ENCODE data around the gene REXO4. TPM values are rescaled to one million over a fixed set of nuclear protein-coding genes. Genes with fewer than 3 reads are reported as not detected.
A peak's percentile ranks its signal among the peaks of the same experiment; 100 is the strongest.

REXO4 gene
- total and polyA plus RNA-seq, 2 donors (not counting 1 experiment from before 2014, with no cell fraction given) = 25.0 to 37.1 TPM

- H3K4me3 ChIP-seq (ENCODE audit: control extremely low read depth in 1 of 5, extremely low read depth in 1 of 5, insufficient read depth in 1 of 5, low read depth in 2 of 5, low read length in 4 of 5) = no peak overlapping the region
- H3K36me3 ChIP-seq (replicated peaks in 1 of 2; ENCODE audit: control extremely low read depth in 1 of 2, control insufficient read depth in 1 of 2, extremely low read depth in 1 of 2, insufficient read depth in 2 of 2, low read length in 1 of 2) = peaks cover 0 to 56% of the 10 kb centered on the region in 2 experiments
- no peaks in the 10 kb centered on the region for H3K27me3 ChIP-seq (replicated peaks in 1 of 4; ENCODE audit: control extremely low read depth in 1 of 4, control insufficient read depth in 3 of 4, insufficient read depth in 4 of 4, low read length in 3 of 4)
- H3K9me3 Mint-ChIP-seq (ENCODE audit: insufficient read depth) = no peaks in the 10 kb centered on the region
- DNase-seq (no peak), ATAC-seq (ENCODE audit: low read depth) (no peak)
- CTCF ChIA-PET = no interaction called here
- WGBS (ENCODE audit: insufficient coverage) = 88% methylated on average over 5 of the region's 7 CpGs
- no peak overlapping the region for H3K27ac ChIP-seq (ENCODE audit: low read length in 2 of 2)
- H3K27ac Mint-ChIP-seq = no peak overlapping the region
- POLR2A ChIA-PET = no interaction called here
- no peaks in the 10 kb centered on the region for H3K27me3 Mint-ChIP-seq
- no peak overlapping the region for H2AFZ ChIP-seq (ENCODE audit: insufficient read depth, low read depth, low read length, poor library complexity, severe bottlenecking)
- H3K4me2 ChIP-seq (replicated peaks; ENCODE audit: low read depth, low read length, poor library complexity, severe bottlenecking) = no peak overlapping the region
- H3K79me2 ChIP-seq (ENCODE audit: control insufficient read depth, insufficient read depth, low read length) = peaks cover 94% of the 10 kb centered on the region
- no peak for TF ChIP-seq EZH2 (IDR thresholded peaks at IDR 0.05; ENCODE audit: borderline replicate concordance, insufficient read depth, low read depth, low read length, poor library complexity, severe bottlenecking)
- TF ChIP-seq, protein P1, sequence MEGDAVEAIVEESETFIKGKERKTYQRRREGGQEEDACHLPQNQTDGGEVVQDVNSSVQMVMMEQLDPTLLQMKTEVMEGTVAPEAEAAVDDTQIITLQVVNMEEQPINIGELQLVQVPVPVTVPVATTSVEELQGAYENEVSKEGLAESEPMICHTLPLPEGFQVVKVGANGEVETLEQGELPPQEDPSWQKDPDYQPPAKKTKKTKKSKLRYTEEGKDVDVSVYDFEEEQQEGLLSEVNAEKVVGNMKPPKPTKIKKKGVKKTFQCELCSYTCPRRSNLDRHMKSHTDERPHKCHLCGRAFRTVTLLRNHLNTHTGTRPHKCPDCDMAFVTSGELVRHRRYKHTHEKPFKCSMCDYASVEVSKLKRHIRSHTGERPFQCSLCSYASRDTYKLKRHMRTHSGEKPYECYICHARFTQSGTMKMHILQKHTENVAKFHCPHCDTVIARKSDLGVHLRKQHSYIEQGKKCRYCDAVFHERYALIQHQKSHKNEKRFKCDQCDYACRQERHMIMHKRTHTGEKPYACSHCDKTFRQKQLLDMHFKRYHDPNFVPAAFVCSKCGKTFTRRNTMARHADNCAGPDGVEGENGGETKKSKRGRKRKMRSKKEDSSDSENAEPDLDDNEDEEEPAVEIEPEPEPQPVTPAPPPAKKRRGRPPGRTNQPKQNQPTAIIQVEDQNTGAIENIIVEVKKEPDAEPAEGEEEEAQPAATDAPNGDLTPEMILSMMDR (IDR thresholded peaks at IDR 0.05) = no peak
- intact Hi-C loops (cut with micrococcal nuclease) = no loop called here
- H3K4me1 ChIP-seq (ENCODE audit: control insufficient read depth in 2 of 2, insufficient read depth in 2 of 2, low read length in 2 of 2) = peaks cover 31 to 47% of the 10 kb centered on the region in 2 donors
- peaks cover 55% of the 10 kb centered on the region for H3K4me1 Mint-ChIP-seq
- no peak overlapping the region for H3K9ac ChIP-seq (ENCODE audit: low read length)
- H3K4me3 Mint-ChIP-seq = no peak overlapping the region
- peaks cover 98% of the 10 kb centered on the region for H4K20me1 ChIP-seq (ENCODE audit: control insufficient read depth, insufficient read depth, low read length, poor library complexity, severe bottlenecking)
- H3K9me3 ChIP-seq (ENCODE audit: control extremely low read depth in 1 of 3, control insufficient read depth in 2 of 3, insufficient read depth in 1 of 3, low read length in 2 of 3) = no peaks in the 10 kb centered on the region
Measured at GRCh38 chr9:133369933-133370332, 47.9 kb downstream of the REXO4 start.

- no peak overlapping the region for H3K4me2 ChIP-seq (replicated peaks; ENCODE audit: low read depth, low read length, poor library complexity, severe bottlenecking)
- H3K79me2 ChIP-seq (ENCODE audit: control insufficient read depth, insufficient read depth, low read length) = peaks cover 89% of the 10 kb centered on the region
- no peaks in the 10 kb centered on the region for H3K27me3 ChIP-seq (replicated peaks in 1 of 4; ENCODE audit: control extremely low read depth in 1 of 4, control insufficient read depth in 3 of 4, insufficient read depth in 4 of 4, low read length in 3 of 4)
- H4K20me1 ChIP-seq (ENCODE audit: control insufficient read depth, insufficient read depth, low read length, poor library complexity, severe bottlenecking) = peaks cover 96% of the 10 kb centered on the region
- DNase-seq (no peak), ATAC-seq (ENCODE audit: low read depth) (no peak)
- H3K4me1 ChIP-seq (ENCODE audit: control insufficient read depth in 2 of 2, insufficient read depth in 2 of 2, low read length in 2 of 2) = peaks cover 26 to 42% of the 10 kb centered on the region in 2 donors
- no peak overlapping the region for H2AFZ ChIP-seq (ENCODE audit: insufficient read depth, low read depth, low read length, poor library complexity, severe bottlenecking)
- intact Hi-C loops (cut with micrococcal nuclease) = no loop called here
- Mint-ChIP-seq H3K4me3 (peak overlapping the region; percentile 16), H3K27me3 (no peaks in the 10 kb centered on the region), H3K4me1 (peaks cover 50% of the 10 kb centered on the region), H3K27ac (no peak overlapping the region), H3K9me3 (ENCODE audit: insufficient read depth) (no peaks in the 10 kb centered on the region)
- H3K36me3 ChIP-seq (replicated peaks in 1 of 2; ENCODE audit: control extremely low read depth in 1 of 2, control insufficient read depth in 1 of 2, extremely low read depth in 1 of 2, insufficient read depth in 2 of 2, low read length in 1 of 2) = peaks cover 0 to 59% of the 10 kb centered on the region in 2 experiments
- H3K9me3 ChIP-seq (ENCODE audit: control extremely low read depth in 1 of 3, control insufficient read depth in 2 of 3, insufficient read depth in 1 of 3, low read length in 2 of 3) = no peaks in the 10 kb centered on the region
- no peak overlapping the region for H3K4me3 ChIP-seq (ENCODE audit: control extremely low read depth in 1 of 5, extremely low read depth in 1 of 5, insufficient read depth in 1 of 5, low read depth in 2 of 5, low read length in 4 of 5)
- WGBS (ENCODE audit: insufficient coverage) = 92% methylated on average over 6 of the region's 6 CpGs
- TF ChIP-seq, protein P1 (IDR thresholded peaks at IDR 0.05) = no peak
- TF ChIP-seq EZH2 (IDR thresholded peaks at IDR 0.05; ENCODE audit: borderline replicate concordance, insufficient read depth, low read depth, low read length, poor library complexity, severe bottlenecking) = no peak
- CTCF ChIA-PET = no interaction called here
- H3K9ac ChIP-seq (ENCODE audit: low read length) = no peak overlapping the region
- no peak overlapping the region for H3K27ac ChIP-seq (ENCODE audit: low read length in 2 of 2)
- POLR2A ChIA-PET = no interaction called here
Measured at GRCh38 chr9:133369422-133369821, 48.4 kb downstream of the REXO4 start.
